T-cell (primary cell): ENCODE data around the gene CDRT15. TPM values are rescaled to one million over a fixed set of nuclear protein-coding genes. Genes with fewer than 3 reads are reported as not detected.
"Not testable (repeated sequence)": the region's sequence is repeated elsewhere in the genome, so short reads cannot be mapped to it uniquely, and the experiment has no call there.

Experiments used
- ATAC-seq, 4 experiments: fragments of 200-7000 bp in 3 of 4; fragments of 150-1000 bp in 1 of 4; cut with Tn5 transposase; replicated peaks in 1 of 4; 1 replicate in 3 of 4; 2 replicates in 1 of 4; pipeline ENCODE4 v1.10.0; 2021; ENCODE audit warnings: moderate library complexity in 3 of 4, mild to moderate bottlenecking in 2 of 4, moderate number of reproducible peaks in 1 of 4
- CTCF ChIA-PET, 2 donors: fragments of 300-600 bp; sonication (Branson Sonifier 250); formaldehyde crosslinking; loops; one replicate each; lab custom pipeline; 2022; ENCODE audit warnings: antibody characterized with exemption in 2 of 2; lab: Charles Lee
- POLR2A ChIA-PET, 2 donors: fragments of 300-600 bp; sonication (Branson Sonifier 250); formaldehyde crosslinking; loops; one replicate each; lab custom pipeline; 2022; ENCODE audit warnings: antibody characterized with exemption in 2 of 2; lab: Charles Lee
- DNase-seq, 35 experiments: peaks; one replicate each; pipeline versions ENCODE4 v3.0.0 to v3.0.0-alpha.2; 2013 to 2023
- H3K27ac ChIP-seq: one replicate; pipeline ENCODE4 v1.5.1; 2013; ENCODE audit warnings: low read length
- H3K27me3 ChIP-seq, 2 experiments: replicated peaks in 1 of 2; 1 replicate in 1 of 2; 2 replicates in 1 of 2; pipeline versions ENCODE4 v1.6.1 to v1.7.0; 2013; ENCODE audit warnings: low read length in 1 of 2, mixed read lengths in 1 of 2; ENCODE audit not compliant: control insufficient read depth in 2 of 2, insufficient read depth in 2 of 2; ENCODE audit errors: extremely low read depth in 1 of 2
- H3K36me3 ChIP-seq, 2 donors: 1 replicate in 1 of 2; 2 replicates in 1 of 2; pipeline versions ENCODE4 v1.6.1 to v1.7.0; 2013; ENCODE audit warnings: low read length in 1 of 2; ENCODE audit not compliant: control insufficient read depth in 2 of 2, insufficient read depth in 1 of 2; ENCODE audit errors: extremely low read depth in 1 of 2
- H3K4me1 ChIP-seq, 2 experiments: 1 replicate in 1 of 2; 2 replicates in 1 of 2; pipeline versions ENCODE4 v1.6.1 to v1.7.0; 2013; ENCODE audit warnings: low read length in 2 of 2, mixed read lengths in 1 of 2; ENCODE audit not compliant: insufficient read depth in 2 of 2, control insufficient read depth in 1 of 2; ENCODE audit errors: extremely low read depth in 1 of 2
- H3K4me3 ChIP-seq, 2 donors: 1 replicate in 1 of 2; 2 replicates in 1 of 2; pipeline versions ENCODE4 v1.5.1 to v1.7.0; 2013; ENCODE audit warnings: mild to moderate bottlenecking in 2 of 2, low read length in 1 of 2, moderate library complexity in 1 of 2; ENCODE audit not compliant: control insufficient read depth in 1 of 2; ENCODE audit errors: extremely low read depth in 1 of 2
- H3K9me3 ChIP-seq: 2 replicates; pipeline ENCODE4 v1.7.0; 2013
- H3K27ac Mint-ChIP-seq, 2 donors: one replicate each; pipeline ENCODE4 v1.8.0; 2020 to 2021; ENCODE audit warnings: mild to moderate bottlenecking in 2 of 2, mixed read lengths in 2 of 2
- H3K27me3 Mint-ChIP-seq, 2 donors: one replicate each; pipeline ENCODE4 v1.8.0; 2021 to 2022; ENCODE audit warnings: mixed read lengths in 2 of 2
- H3K36me3 Mint-ChIP-seq: one replicate; pipeline ENCODE4 v1.8.0; 2021; ENCODE audit warnings: mixed read lengths
- H3K4me1 Mint-ChIP-seq, 3 donors: one replicate each; pipeline ENCODE4 v1.8.0; 2020 to 2022; ENCODE audit warnings: mixed read lengths in 3 of 3, mild to moderate bottlenecking in 1 of 3
- H3K4me3 Mint-ChIP-seq, 3 donors: one replicate each; pipeline ENCODE4 v1.8.0; 2020 to 2022; ENCODE audit warnings: mild to moderate bottlenecking in 3 of 3, mixed read lengths in 3 of 3, moderate library complexity in 3 of 3
- H3K9me3 Mint-ChIP-seq, 3 donors: one replicate each; pipeline ENCODE4 v1.8.0; 2020 to 2022; ENCODE audit warnings: mixed read lengths in 3 of 3
- WGBS: methylation state at CpG from one replicate; pipeline ENCODE4 v1.1.5; 2013; ENCODE audit warnings: missing lambda C conversion rate; ENCODE audit not compliant: insufficient coverage; 5-methylcytosine and 5-hydroxymethylcytosine counted together
- total RNA-seq, 35 experiments: library from RNA in 6 of 35; stranded (reverse) in 6 of 35; fragments of 120-200 nt in 1 of 35; gene quantifications; one replicate each; pipeline versions ENCODE4 v1.2.1 to v1.2.4 and lab custom pipeline; 2013 to 2026

The CDRT15 gene
- total RNA-seq, 5 donors from 2014 or later (not counting 1 experiment from before 2014, with no cell fraction given): not detected

- peaks cover 0 to 7% (median 0%) of the 10 kb centered on the region in 3 donors for H3K4me1 Mint-ChIP-seq
- no peaks in the 10 kb centered on the region for H3K9me3 ChIP-seq
- no peaks in the 10 kb centered on the region for H3K36me3 Mint-ChIP-seq
- H3K36me3 ChIP-seq: no peaks in the 10 kb centered on the region
- no peak overlapping the region for H3K4me3 ChIP-seq
- H3K27ac ChIP-seq: no peak overlapping the region
- ATAC-seq (peak in 2 of 4 experiments; percentile 32 to 45), DNase-seq (peak in 3 of 35 experiments; percentile 3 to 33 (median 5))
- H3K27me3 Mint-ChIP-seq: no peaks in the 10 kb centered on the region
- no peaks in the 10 kb centered on the region for H3K4me1 ChIP-seq
- no peak overlapping the region for H3K27ac Mint-ChIP-seq
- no peaks in the 10 kb centered on the region for H3K27me3 ChIP-seq
- H3K4me3 Mint-ChIP-seq: no peak overlapping the region
- CTCF ChIA-PET: interaction anchor here in 1 of 2 donors (0.5 to 0.7 kb wide), 2 partner anchors 15 to 1124 kb away, joined by 3 to 8 read pairs; no protein-coding TSS in a partner anchor
- no CpG with 5 or more reads among the region's 2 CpGs for WGBS
- H3K9me3 Mint-ChIP-seq: peaks cover 0 to 6% (median 4%) of the 10 kb centered on the region in 3 donors
- POLR2A ChIA-PET: interaction anchor here in 1 of 2 donors (0.6 kb wide), 1 partner anchor 81 kb away, joined by 4 read pairs; no protein-coding TSS in a partner anchor
These were observed 31.6 kb upstream of the CDRT15 start for GRCh38 chr17:14268264-14268663.

GRCh38 chr17:14261406-14261805 lies 24.7 kb upstream of the CDRT15 start:
- Histone ChIP-seq H3K27me3 (peaks cover 0 to 2% of the 10 kb centered on the region in 2 experiments), H3K9me3 (no peaks in the 10 kb centered on the region), H3K4me3 (no peak overlapping the region), H3K36me3 (no peaks in the 10 kb centered on the region), H3K4me1 (no peaks in the 10 kb centered on the region), H3K27ac (no peak overlapping the region)
- DNase-seq (no peak), ATAC-seq (no peak)
- ChIA-PET POLR2A (no interaction called here), CTCF (no interaction called here)
- H3K27ac Mint-ChIP-seq: no peak overlapping the region
- no peaks in the 10 kb centered on the region for H3K4me1 Mint-ChIP-seq
- WGBS: 100% methylated on average over 1 of the region's 5 CpGs
- H3K36me3 Mint-ChIP-seq: no peaks in the 10 kb centered on the region
- H3K9me3 Mint-ChIP-seq: no peaks in the 10 kb centered on the region
- no peak overlapping the region for H3K4me3 Mint-ChIP-seq
- no peaks in the 10 kb centered on the region for H3K27me3 Mint-ChIP-seq

DNA sequence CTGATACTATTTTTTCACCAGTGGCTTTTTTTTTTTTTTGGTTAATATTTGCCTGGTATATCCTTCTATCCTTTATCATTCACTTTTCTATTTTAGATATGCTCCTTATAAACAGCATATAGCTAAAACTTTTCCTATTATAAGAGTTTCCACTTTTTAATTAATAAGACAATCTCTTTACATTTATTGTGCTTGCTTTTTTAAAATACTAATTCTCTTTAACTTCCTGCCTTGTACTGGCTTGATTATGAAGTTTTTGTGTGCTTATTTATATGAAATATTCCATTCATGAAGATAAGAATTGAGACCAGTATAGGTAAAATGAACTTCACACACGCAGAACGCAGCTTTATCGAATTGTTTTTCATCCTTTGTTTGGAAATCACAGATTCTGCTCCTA lies 9.0 kb upstream of the CDRT15 start:
- no peaks in the 10 kb centered on the region for H3K9me3 ChIP-seq
- Mint-ChIP-seq H3K27ac (no peak overlapping the region), H3K36me3 (no peaks in the 10 kb centered on the region), H3K4me3 (no peak overlapping the region), H3K27me3 (no peaks in the 10 kb centered on the region), H3K9me3 (no peaks in the 10 kb centered on the region), H3K4me1 (no peaks in the 10 kb centered on the region)
- no peaks in the 10 kb centered on the region for H3K4me1 ChIP-seq
- WGBS: no CpG with 5 or more reads among the region's 3 CpGs
- CTCF ChIA-PET: interaction anchor here (0.6 to 1.0 kb wide), 2 partner anchors 56 to 165 kb away, joined by 3 to 8 read pairs; no protein-coding TSS in a partner anchor
- no peaks in the 10 kb centered on the region for H3K27me3 ChIP-seq
- POLR2A ChIA-PET: no interaction called here
- no peak overlapping the region for H3K4me3 ChIP-seq
- DNase-seq (no peak), ATAC-seq (no peak)
- H3K27ac ChIP-seq: no peak overlapping the region
- no peaks in the 10 kb centered on the region for H3K36me3 ChIP-seq

- Mint-ChIP-seq H3K4me3 (no peak overlapping the region), H3K36me3 (no peaks in the 10 kb centered on the region), H3K27ac (no peak overlapping the region), H3K27me3 (no peaks in the 10 kb centered on the region), H3K9me3 (no peaks in the 10 kb centered on the region), H3K4me1 (no peaks in the 10 kb centered on the region)
- Histone ChIP-seq H3K27ac (no peak overlapping the region), H3K4me1 (no peaks in the 10 kb centered on the region), H3K27me3 (no peaks in the 10 kb centered on the region), H3K9me3 (no peaks in the 10 kb centered on the region), H3K36me3 (no peaks in the 10 kb centered on the region), H3K4me3 (no peak overlapping the region)
- 100% methylated on average over 1 of the region's 1 CpG for WGBS
- ATAC-seq (no peak), DNase-seq (no peak)
- POLR2A ChIA-PET: no interaction called here
- CTCF ChIA-PET: interaction anchor here in 1 of 2 donors (1.0 kb wide), 1 partner anchor 56 kb away, joined by 3 read pairs; no protein-coding TSS in a partner anchor
These were observed 8.3 kb upstream of the CDRT15 start for GRCh38 chr17:14245002-14245401.

GRCh38 chr17:14239271-14239670 lies 2.6 kb upstream of the CDRT15 start:
- H3K27ac Mint-ChIP-seq, H3K4me1 Mint-ChIP-seq, CTCF ChIA-PET, H3K36me3 ChIP-seq, H3K27ac ChIP-seq, H3K4me3 Mint-ChIP-seq, H3K9me3 Mint-ChIP-seq, H3K4me3 ChIP-seq, H3K4me1 ChIP-seq, POLR2A ChIA-PET, H3K9me3 ChIP-seq, H3K27me3 ChIP-seq, H3K27me3 Mint-ChIP-seq, DNase-seq, H3K36me3 Mint-ChIP-seq, ATAC-seq: not testable (repeated sequence)
- no CpG with 5 or more reads among the region's 5 CpGs for WGBS

DNA sequence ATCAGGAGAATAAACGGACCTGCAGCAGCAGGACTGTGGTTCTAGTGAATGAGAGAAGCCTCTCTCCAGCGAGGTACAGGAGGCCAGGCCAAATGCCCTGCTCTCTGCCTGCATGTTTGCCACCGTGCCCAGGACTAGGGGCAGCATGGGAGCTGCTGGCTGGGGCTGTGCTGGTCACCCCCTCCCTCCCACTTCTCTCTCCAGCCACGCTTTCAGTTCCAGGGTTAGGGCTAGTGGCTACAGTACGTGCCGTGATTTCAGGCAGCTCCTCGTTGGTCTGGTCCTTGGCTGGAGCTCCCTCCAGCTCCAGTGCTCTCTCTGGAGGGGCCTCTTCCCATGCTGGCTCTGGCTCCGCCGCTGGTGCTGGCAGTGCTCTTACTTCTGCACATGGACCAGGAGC lies 630 bp downstream of the CDRT15 start:
- H3K36me3 Mint-ChIP-seq, POLR2A ChIA-PET, ATAC-seq, CTCF ChIA-PET, H3K27ac Mint-ChIP-seq, H3K4me1 Mint-ChIP-seq, DNase-seq, H3K36me3 ChIP-seq, H3K27me3 Mint-ChIP-seq, H3K27me3 ChIP-seq, H3K4me3 Mint-ChIP-seq, H3K9me3 Mint-ChIP-seq, H3K27ac ChIP-seq, H3K4me1 ChIP-seq, H3K4me3 ChIP-seq, H3K9me3 ChIP-seq: not testable (repeated sequence)
- WGBS: no CpG with 5 or more reads among the region's 9 CpGs

DNA sequence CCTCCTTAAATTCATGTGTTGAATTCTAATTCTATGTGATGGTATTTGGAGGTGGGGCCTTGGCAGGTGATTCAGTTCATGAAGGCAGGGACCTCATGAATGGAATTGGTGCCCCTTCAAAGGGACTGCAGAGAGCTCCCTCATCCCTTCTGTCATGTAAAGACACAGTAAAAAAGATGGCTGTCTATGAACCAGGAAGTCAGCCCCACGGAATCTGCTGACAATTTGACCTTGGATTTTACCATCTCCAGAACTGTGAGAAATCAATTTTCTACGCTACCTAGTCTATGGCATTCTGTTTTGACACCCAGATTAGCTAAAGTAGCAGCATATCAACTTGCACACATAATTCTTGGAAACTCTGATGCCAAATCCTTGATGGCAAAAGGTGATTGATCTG lies 1.6 kb downstream of the CDRT15 start:
- DNase-seq, CTCF ChIA-PET, POLR2A ChIA-PET, ATAC-seq, H3K9me3 ChIP-seq, H3K4me3 Mint-ChIP-seq, H3K36me3 Mint-ChIP-seq, H3K36me3 ChIP-seq, H3K4me3 ChIP-seq, H3K27me3 ChIP-seq, H3K27ac Mint-ChIP-seq, H3K27me3 Mint-ChIP-seq, H3K4me1 Mint-ChIP-seq, H3K9me3 Mint-ChIP-seq, H3K27ac ChIP-seq, H3K4me1 ChIP-seq: not testable (repeated sequence)
- no CpG with 5 or more reads among the region's 2 CpGs for WGBS
